IPS DF 19.7 (cell line): ENCODE data around the gene ABCA2.

Source experiments
- DNase-seq: peaks from one replicate; pipeline ENCODE4 v3.0.0-alpha.2; 2013; ENCODE audit warnings: low read depth, low spot score

Gene ABCA2

GRCh38 chr9:136963751-136964150 is 64.3 kb downstream of the ABCA2 start:
- no peak for DNase-seq

- DNase-seq: no peak
Measured at GRCh38 chr9:136963341-136963740, 64.7 kb downstream of the ABCA2 start.

- DNase-seq: no peak
Measured at GRCh38 chr9:136962701-136963248, 65.3 kb downstream of the ABCA2 start.

- DNase-seq: no peak
Measured at GRCh38 chr9:136962163-136962562, 65.9 kb downstream of the ABCA2 start.

- no peak for DNase-seq
Measured at GRCh38 chr9:136961279-136962065, 66.6 kb downstream of the ABCA2 start.

- DNase-seq: no peak
Measured at GRCh38 chr9:136960938-136961275, 67.1 kb downstream of the ABCA2 start.

DNA sequence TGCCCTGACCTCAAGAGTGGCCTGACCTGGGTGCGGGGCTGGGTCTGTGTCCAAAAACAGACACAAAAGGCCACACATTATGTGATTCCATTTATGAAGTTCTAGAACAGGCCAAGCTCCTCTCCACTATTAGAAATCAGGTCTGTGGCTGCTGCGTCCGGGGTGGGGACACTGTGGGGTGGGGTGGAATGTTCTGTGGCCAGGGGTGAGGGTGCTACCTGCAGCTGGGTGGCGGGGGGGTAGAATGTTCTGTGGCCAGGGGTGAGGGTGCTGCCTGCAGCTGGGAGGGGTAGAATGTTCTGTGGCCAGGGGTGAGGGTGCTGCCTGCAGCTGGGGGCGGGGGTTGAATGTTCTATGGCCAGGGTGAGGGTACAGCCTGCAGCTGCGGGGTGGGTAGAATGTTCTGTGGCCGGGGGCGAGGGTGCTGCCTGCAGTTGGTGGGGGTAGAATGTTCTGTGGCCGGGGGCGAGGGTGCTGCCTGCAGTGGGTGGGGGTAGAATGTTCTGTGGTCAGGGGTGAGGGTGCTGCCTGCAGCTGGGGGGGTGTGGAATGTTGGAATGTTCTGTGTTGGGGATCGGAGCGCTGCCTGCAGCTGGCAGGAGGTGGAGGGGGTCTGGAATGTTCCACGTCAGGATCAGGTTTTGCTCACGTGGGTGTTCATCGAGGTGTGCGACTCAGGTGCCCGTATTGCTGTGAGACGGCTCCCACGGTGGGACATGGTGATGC is 67.7 kb downstream of the ABCA2 start:
- no peak for DNase-seq

GRCh38 chr9:136958898-136959850 is 68.9 kb downstream of the ABCA2 start:
- DNase-seq: no peak

DNA sequence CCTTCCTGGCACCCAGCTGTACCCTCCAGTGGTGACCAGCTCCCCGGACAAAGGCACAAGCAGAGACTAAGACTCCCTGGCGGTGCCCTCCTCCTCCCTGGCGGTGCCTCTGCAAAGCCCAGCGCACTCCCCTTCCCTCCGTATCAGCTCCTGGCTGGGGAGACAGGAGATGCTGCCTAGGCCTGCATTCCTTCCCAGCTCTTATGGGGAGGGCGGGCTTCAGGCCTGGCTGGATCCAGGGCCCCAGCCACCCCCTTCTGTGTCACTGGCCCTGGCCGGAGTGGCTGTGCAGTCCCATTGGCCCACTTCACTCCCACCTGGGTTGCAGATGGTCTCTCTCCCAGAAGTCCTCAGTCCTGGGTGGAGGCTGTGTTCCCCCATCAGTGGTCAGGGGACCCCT is 69.6 kb downstream of the ABCA2 start:
- DNase-seq: no peak

DNA sequence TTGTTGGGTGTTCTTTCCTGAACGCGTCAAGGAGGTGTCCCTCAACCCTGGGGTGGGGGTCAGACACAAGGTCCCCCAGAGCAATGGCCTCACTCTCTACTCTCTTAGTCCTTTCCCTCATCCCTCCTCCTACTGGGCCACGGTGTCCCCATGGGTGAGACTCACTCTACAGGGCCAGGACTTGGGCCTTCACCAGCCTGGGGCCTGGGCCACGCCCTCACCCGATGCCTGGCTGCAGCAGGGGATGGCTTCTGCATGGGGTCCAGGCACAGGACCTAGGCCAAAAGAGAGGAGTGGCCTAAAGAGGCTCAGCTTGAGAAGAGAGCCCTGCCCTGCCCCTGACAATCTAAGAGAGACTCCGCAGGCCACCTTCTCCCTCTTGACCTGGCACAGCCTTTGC is 70.1 kb downstream of the ABCA2 start:
- no peak for DNase-seq

GRCh38 chr9:136957461-136957860 is 70.6 kb downstream of the ABCA2 start:
- DNase-seq: no peak
